SU-DHL-6 (cell line): ENCODE measurements around the gene SEC22A.

ENCODE experiments used
- H2AFZ ChIP-seq: fragments of 200-600 bp; sonication (generic); 2 replicates; pipeline ENCODE4 v1.6.1; 2014; ENCODE audit warnings: low read depth, mild to moderate bottlenecking, moderate library complexity, mixed read lengths, antibody characterized with exemption, low read length; ENCODE audit not compliant: severe bottlenecking
- H3F3A ChIP-seq: fragments of 200-600 bp; shearing (Covaris generic); 2 replicates; pipeline ENCODE4 v1.6.0; 2016; ENCODE audit warnings: antibody characterized with exemption, mild to moderate bottlenecking; ENCODE audit not compliant: insufficient read depth
- H3K27ac ChIP-seq: fragments of 200-600 bp; sonication (generic); 2 replicates; pipeline ENCODE4 v1.5.1; 2016; ENCODE audit warnings: low read depth, mild to moderate bottlenecking, low read length, moderate library complexity, mixed read lengths
- H3K27me3 ChIP-seq: fragments of 200-600 bp; sonication (generic), shearing (Covaris generic); 2 replicates; pipeline ENCODE4 v1.6.0; 2014; ENCODE audit warnings: mild to moderate bottlenecking, low read length
- H3K36me3 ChIP-seq: fragments of 200-600 bp; sonication (generic); 2 replicates; pipeline ENCODE4 v1.6.1; 2014; ENCODE audit warnings: mild to moderate bottlenecking, low read length, mixed read lengths
- H3K4me2 ChIP-seq: fragments of 300-600, 200-600 bp; shearing (Covaris generic), sonication (generic); 2 replicates; pipeline ENCODE4 v1.6.0; 2014; ENCODE audit warnings: low read length, low read depth, mild to moderate bottlenecking; ENCODE audit not compliant: poor library complexity, severe bottlenecking
- H3K4me3 ChIP-seq: fragments of 200-600 bp; sonication (generic); 2 replicates; pipeline ENCODE4 v1.5.1; 2014; ENCODE audit warnings: antibody characterized with exemption, low read length, mild to moderate bottlenecking, mixed read lengths; ENCODE audit not compliant: insufficient read depth, poor library complexity, severe bottlenecking
- H3K79me2 ChIP-seq: fragments of 200-600 bp; sonication (generic); 2 replicates; pipeline ENCODE4 v1.6.1; 2014; ENCODE audit warnings: mild to moderate bottlenecking, low read length, moderate library complexity; ENCODE audit not compliant: insufficient read depth
- H3K9ac ChIP-seq: fragments of 200-600 bp; sonication (generic); 2 replicates; pipeline ENCODE4 v1.7.0; 2014; ENCODE audit warnings: mild to moderate bottlenecking, low read length
- H3K9me2 ChIP-seq: fragments of 200-600 bp; sonication (generic); replicated peaks from 2 replicates; pipeline ENCODE4 v1.6.1; 2014; ENCODE audit warnings: low read length; ENCODE audit not compliant: insufficient read depth
- H3K9me3 ChIP-seq: fragments of 200-600 bp; sonication (generic); 2 replicates; pipeline ENCODE4 v1.6.1; 2014; ENCODE audit warnings: low read length, mixed read lengths; ENCODE audit not compliant: insufficient read depth
- H4K20me1 ChIP-seq: fragments of 200-600 bp; sonication (generic); 2 replicates; pipeline ENCODE4 v1.6.1; 2014; ENCODE audit warnings: low read depth, mild to moderate bottlenecking, antibody characterized with exemption, low read length, moderate library complexity, mixed read lengths
- EZH2phosphoT487 ChIP-seq: fragments of 200-600 bp; sonication (generic), shearing (Covaris generic); conservative IDR thresholded peaks from 2 replicates; pipeline ENCODE4 v1.6.1; 2018; ENCODE audit warnings: mild to moderate bottlenecking, antibody characterized with exemption, low read length, moderate library complexity, mixed read lengths
- TF ChIP-seq, protein P1 (sequence below): fragments of 200-600 bp; sonication (generic); IDR thresholded peaks from one replicate; pipeline ENCODE4 v1.5.1; 2017; ENCODE audit warnings: antibody characterized with exemption, mild to moderate bottlenecking, low read length, moderate library complexity; ENCODE audit not compliant: insufficient read depth, poor library complexity, severe bottlenecking

The SEC22A gene

DNA sequence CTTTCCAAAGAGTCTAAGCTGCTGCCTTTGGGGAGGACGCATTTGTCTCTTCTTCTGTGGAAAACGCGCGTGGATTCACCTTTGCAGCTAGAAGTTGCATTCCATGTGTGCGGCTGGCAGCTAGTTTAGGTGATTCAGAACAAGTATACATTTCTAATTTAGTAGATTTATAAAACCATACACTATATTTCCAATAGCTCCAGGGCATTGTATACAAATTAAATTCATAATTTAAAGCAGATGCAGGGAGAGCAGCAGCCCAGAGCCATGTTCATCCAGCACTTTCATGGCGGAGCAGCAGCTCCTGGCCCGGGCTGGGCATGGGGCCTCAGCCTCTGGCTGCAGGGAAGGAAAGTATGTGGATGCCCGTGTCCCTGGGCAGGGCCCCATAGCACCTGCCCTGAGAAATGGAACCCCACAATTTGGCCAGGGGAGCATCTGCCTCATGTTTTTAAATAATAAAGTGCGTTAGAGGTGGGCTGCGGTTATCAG is 42.8 kb upstream of the SEC22A start:
- H3K27me3 ChIP-seq, result no peaks in the 10 kb centered on the region
- H3K9ac ChIP-seq, result no peak overlapping the region
- H3K9me2 ChIP-seq, result no peaks in the 10 kb centered on the region
- H3K9me3 ChIP-seq, result no peaks in the 10 kb centered on the region
- no peak overlapping the region for H3K27ac ChIP-seq
- H3K4me3 ChIP-seq, result no peak overlapping the region
- TF ChIP-seq EZH2phosphoT487, result no peak
- TF ChIP-seq, protein P1, sequence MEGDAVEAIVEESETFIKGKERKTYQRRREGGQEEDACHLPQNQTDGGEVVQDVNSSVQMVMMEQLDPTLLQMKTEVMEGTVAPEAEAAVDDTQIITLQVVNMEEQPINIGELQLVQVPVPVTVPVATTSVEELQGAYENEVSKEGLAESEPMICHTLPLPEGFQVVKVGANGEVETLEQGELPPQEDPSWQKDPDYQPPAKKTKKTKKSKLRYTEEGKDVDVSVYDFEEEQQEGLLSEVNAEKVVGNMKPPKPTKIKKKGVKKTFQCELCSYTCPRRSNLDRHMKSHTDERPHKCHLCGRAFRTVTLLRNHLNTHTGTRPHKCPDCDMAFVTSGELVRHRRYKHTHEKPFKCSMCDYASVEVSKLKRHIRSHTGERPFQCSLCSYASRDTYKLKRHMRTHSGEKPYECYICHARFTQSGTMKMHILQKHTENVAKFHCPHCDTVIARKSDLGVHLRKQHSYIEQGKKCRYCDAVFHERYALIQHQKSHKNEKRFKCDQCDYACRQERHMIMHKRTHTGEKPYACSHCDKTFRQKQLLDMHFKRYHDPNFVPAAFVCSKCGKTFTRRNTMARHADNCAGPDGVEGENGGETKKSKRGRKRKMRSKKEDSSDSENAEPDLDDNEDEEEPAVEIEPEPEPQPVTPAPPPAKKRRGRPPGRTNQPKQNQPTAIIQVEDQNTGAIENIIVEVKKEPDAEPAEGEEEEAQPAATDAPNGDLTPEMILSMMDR, result no peak
- no peaks in the 10 kb centered on the region for H3K36me3 ChIP-seq
- H4K20me1 ChIP-seq, result no peaks in the 10 kb centered on the region
- no peak overlapping the region for H3K4me2 ChIP-seq
- H3F3A ChIP-seq, result no peaks in the 10 kb centered on the region
- no peaks in the 10 kb centered on the region for H3K79me2 ChIP-seq
- H2AFZ ChIP-seq, result no peak overlapping the region

DNA sequence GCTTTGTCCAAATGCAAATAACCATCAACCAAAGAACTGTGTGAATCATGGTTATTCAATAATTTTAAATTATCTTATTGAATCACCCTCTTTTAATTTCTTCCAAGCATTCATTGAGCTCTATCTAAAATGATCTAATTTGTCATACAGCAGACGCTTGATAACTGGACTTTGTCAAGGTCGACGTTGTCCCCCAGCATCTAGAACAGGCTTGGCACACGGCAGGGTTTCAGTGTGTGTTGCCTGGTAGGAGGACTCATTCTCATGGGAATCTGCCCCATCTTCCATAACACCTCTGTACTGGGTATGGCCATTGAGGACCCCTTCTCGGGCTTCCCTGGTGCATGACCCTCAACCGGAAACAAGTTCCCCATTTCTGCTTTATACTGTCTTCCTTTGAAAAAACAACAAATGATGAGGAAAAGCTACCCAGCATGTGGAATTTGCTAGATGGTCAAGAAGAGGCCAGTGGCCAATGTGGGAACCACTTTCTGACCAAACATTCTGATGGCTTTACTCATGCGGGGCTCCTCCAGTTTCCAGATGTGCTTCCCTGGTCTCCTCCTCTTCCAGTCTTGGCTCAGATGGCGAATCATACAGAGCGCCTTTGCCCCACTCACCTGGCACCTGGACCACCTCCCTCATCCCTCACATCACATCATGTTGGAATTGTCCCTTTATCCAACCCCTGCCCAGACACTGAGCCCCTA is 41.7 kb upstream of the SEC22A start:
- Histone ChIP-seq H3K4me3 (no peak overlapping the region), H2AFZ (no peak overlapping the region), H3K27ac (no peak overlapping the region), H3K9me2 (no peaks in the 10 kb centered on the region), H3K4me2 (no peak overlapping the region), H3K9ac (no peak overlapping the region), H4K20me1 (no peaks in the 10 kb centered on the region), H3K79me2 (no peaks in the 10 kb centered on the region), H3F3A (no peaks in the 10 kb centered on the region), H3K36me3 (0 out of 2 replicates have a peak, but pooled peaks cover 2% of the 10 kb centered on the region), H3K27me3 (no peaks in the 10 kb centered on the region), H3K9me3 (no peaks in the 10 kb centered on the region)
- no peak for TF ChIP-seq EZH2phosphoT487
- TF ChIP-seq, protein P1, result no peak

GRCh38 chr3:123161167-123161566 is 40.6 kb upstream of the SEC22A start:
- no peak overlapping the region for H3K4me3 ChIP-seq
- no peaks in the 10 kb centered on the region for H3K9me2 ChIP-seq
- no peaks in the 10 kb centered on the region for H3K79me2 ChIP-seq
- no peaks in the 10 kb centered on the region for H4K20me1 ChIP-seq
- no peak overlapping the region for H3K4me2 ChIP-seq
- H3K9me3 ChIP-seq, result no peaks in the 10 kb centered on the region
- TF ChIP-seq, protein P1, result no peak
- TF ChIP-seq EZH2phosphoT487, result no peak
- H3F3A ChIP-seq, result no peaks in the 10 kb centered on the region
- H3K27me3 ChIP-seq, result no peaks in the 10 kb centered on the region
- H2AFZ ChIP-seq, result no peak overlapping the region
- H3K36me3 ChIP-seq, result 0 out of 2 replicates have a peak, but pooled peaks cover 3% of the 10 kb centered on the region
- no peak overlapping the region for H3K9ac ChIP-seq
- H3K27ac ChIP-seq, result no peak overlapping the region
